GM23338 (cell line): ENCODE data around the gene PTGIR.

Source experiments
- CREB1 ChIP-seq: fragments of 250-450 bp; sonication (Bioruptor Pico); IDR thresholded peaks from 2 replicates; pipeline ENCODE4 v1.5.0; 2020; ENCODE audit warnings: low read depth, mild to moderate bottlenecking, moderate library complexity
- CTCF ChIP-seq, 2 experiments: fragments of 200-600 bp in 1 of 2; sonication (generic) in 1 of 2; conservative IDR thresholded peaks; 2 replicates each; pipeline versions ENCODE4 v1.5.1 to v1.6.1; 2016 to 2017; ENCODE audit warnings: antibody characterized with exemption in 2 of 2, low read depth in 2 of 2, mild to moderate bottlenecking in 2 of 2, moderate library complexity in 1 of 2
- ETS1 ChIP-seq: IDR thresholded peaks from 2 replicates; pipeline ENCODE4 v1.6.1; 2016; ENCODE audit warnings: antibody characterized with exemption
- EZH2 ChIP-seq: fragments of 200-600 bp; sonication (generic); IDR thresholded peaks from one replicate; pipeline ENCODE4 v1.8.0; 2017; ENCODE audit warnings: antibody characterized with exemption, mild to moderate bottlenecking, low read depth; ENCODE audit not compliant: unreplicated experiment
- EZH2phosphoT487 ChIP-seq: fragments of 200-600 bp; sonication (generic); IDR thresholded peaks from one replicate; pipeline ENCODE4 v1.8.1; 2018; ENCODE audit warnings: antibody characterized with exemption; ENCODE audit not compliant: unreplicated experiment
- JUNB ChIP-seq: IDR thresholded peaks from one replicate; pipeline ENCODE4 v1.6.1; 2016; ENCODE audit warnings: antibody characterized with exemption; ENCODE audit not compliant: unreplicated experiment
- POLR2AphosphoS5 ChIP-seq: IDR thresholded peaks from 2 replicates; pipeline ENCODE4 v1.6.1; 2016; ENCODE audit warnings: antibody characterized with exemption, low read depth
- REST ChIP-seq: IDR thresholded peaks from one replicate; pipeline ENCODE4 v1.6.1; 2018; ENCODE audit warnings: antibody characterized with exemption; ENCODE audit not compliant: unreplicated experiment
- STAT1 ChIP-seq: IDR thresholded peaks from one replicate; pipeline ENCODE4 v1.6.1; 2016; ENCODE audit warnings: antibody characterized with exemption; ENCODE audit not compliant: unreplicated experiment
- ZNF114 ChIP-seq: fragments of 250-450 bp; sonication (Bioruptor Pico); IDR thresholded peaks from 2 replicates; pipeline ENCODE4 v1.5.0; 2020; ENCODE audit warnings: mild to moderate bottlenecking, moderate library complexity
- ZNF331 ChIP-seq: fragments of 250-450 bp; sonication (Bioruptor Pico); IDR thresholded peaks from 2 replicates; pipeline ENCODE4 v1.5.0; 2020; ENCODE audit warnings: low read depth, mild to moderate bottlenecking, moderate library complexity

GRCh38 chr19:46600384-46601317 lies 24.2 kb downstream of the PTGIR start:
- TF ChIP-seq CTCF (conservative IDR thresholded peaks at IDR 0.05; ENCODE audit: low read depth in 2 of 2) (no peak), JUNB (no peak), ETS1 (no peak), POLR2AphosphoS5 (peak; percentile 46; the same call in 1 of the 2 replicates), REST (no peak), EZH2phosphoT487 (no peak), EZH2 (no peak), ZNF331 (CRISPR knock-in tag) (peak; percentile 55; the same call in 1 of the 2 replicates), STAT1 (no peak), CREB1 (peak; percentile 96), ZNF114 (CRISPR knock-in tag) (peak; percentile 99)
